Transverse colon (tissue), 4 donors: Measurements from ENCODE around the gene GLIS2. TPM values are rescaled to one million over a fixed set of nuclear protein-coding genes. Genes with fewer than 3 reads are reported as not detected.

ENCODE experiments used
- DNase-seq: peaks from one replicate; pipeline ENCODE4 v3.0.0-alpha.2; 2019
- H3K27ac ChIP-seq, 4 donors: fragments of 200-600 bp; sonication (generic); 2 replicates each; pipeline ENCODE4 v1.5.1; 2016 to 2018; ENCODE audit warnings: inconsistent platforms in 4 of 4
- H3K27me3 ChIP-seq: fragments of 200-600 bp; sonication (generic); 2 replicates; pipeline ENCODE4 v1.5.1; 2017; ENCODE audit warnings: inconsistent platforms
- H3K36me3 ChIP-seq, 4 donors: fragments of 200-600 bp; sonication (generic); 2 replicates each; pipeline ENCODE4 v1.5.1; 2017 to 2019; ENCODE audit warnings: inconsistent platforms in 4 of 4
- H3K4me1 ChIP-seq, 4 donors: fragments of 200-600 bp; sonication (generic); 2 replicates each; pipeline ENCODE4 v1.5.1; 2017 to 2020; ENCODE audit warnings: inconsistent platforms in 4 of 4
- H3K4me3 ChIP-seq, 4 donors: fragments of 200-600 bp; sonication (generic); 1 replicate in 1 of 4; 2 replicates in 3 of 4; pipeline versions ENCODE4 v1.5.1 to v1.6.1; 2017 to 2019; ENCODE audit warnings: inconsistent platforms in 4 of 4
- H3K9me3 ChIP-seq, 2 donors: fragments of 200-600 bp; sonication (generic); 2 replicates each; pipeline ENCODE4 v1.5.1; 2017 to 2019; ENCODE audit warnings: inconsistent platforms in 2 of 2
- EP300 ChIP-seq: sonication (generic); formaldehyde crosslinking; IDR thresholded peaks from one replicate; pipeline ENCODE4 v1.6.1; 2017; ENCODE audit warnings: antibody characterized with exemption, low read depth
- POLR2A ChIP-seq: fragments of 450-650 bp; IDR thresholded peaks from one replicate; pipeline ENCODE4 v1.6.1; 2016; ENCODE audit warnings: antibody characterized with exemption, mild to moderate bottlenecking, moderate library complexity
- POLR2AphosphoS5 ChIP-seq, 3 donors: sonication (generic); formaldehyde crosslinking; IDR thresholded peaks; one replicate each; pipeline ENCODE4 v1.6.1; 2016; ENCODE audit warnings: antibody characterized with exemption in 3 of 3
- WGBS, 2 donors: methylation state at CpG; one replicate each; pipeline ENCODE4 v1.1.5; 2018; ENCODE audit warnings: low coverage in 1 of 2; 5-methylcytosine and 5-hydroxymethylcytosine counted together
- in situ Hi-C, 4 donors: fragments of 200-750 bp; cut with MboI; loops; one replicate each; pipeline versions ENCODE4 v1.15.0 to v1.15.1; 2017; ENCODE audit warnings: low sequenced_read_pairs in 3 of 4, low pct_ligation_motif_present in 1 of 4, low pct_unique_long_range_greater_than_20kb in 1 of 4
- intact Hi-C: fragments of 100-400 bp; cut with DNase I; formaldehyde crosslinking; loops from one replicate; pipeline ENCODE4 v1.15.1; 2023; ENCODE audit warnings: low total_unique reads
- total RNA-seq, 4 donors: library from RNA; depleted of rRNA; stranded (reverse); fragments of >200 nt; gene quantifications; one replicate each; pipeline ENCODE4 v1.1.0, GENCODE V29; 2016
- TF ChIP-seq, protein P1 (sequence below), 5 experiments: fragments of 200-600 bp in 3 of 5; fragments of 450-650 bp in 2 of 5; sonication (generic) in 3 of 5; IDR thresholded peaks; 1 replicate in 2 of 5; 2 replicates in 3 of 5; pipeline ENCODE4 v1.5.1; 2016 to 2017; ENCODE audit warnings: antibody characterized with exemption in 5 of 5, inconsistent platforms in 3 of 5, mild to moderate bottlenecking in 2 of 5, moderate library complexity in 1 of 5

The GLIS2 gene
- total RNA-seq, 4 donors from 2014 or later = 0.68 to 5.0 (median 1.8) TPM

GRCh38 chr16:4378161-4378666 is 62.3 kb downstream of the GLIS2 start:
- no peak for DNase-seq
- in situ Hi-C loops = no loop called here
- H3K27me3 ChIP-seq = no peaks in the 10 kb centered on the region
- H3K27ac ChIP-seq = peak overlapping the region in 3 of 4 donors; percentile 83 to 92 (median 83)
- TF ChIP-seq, protein P1, sequence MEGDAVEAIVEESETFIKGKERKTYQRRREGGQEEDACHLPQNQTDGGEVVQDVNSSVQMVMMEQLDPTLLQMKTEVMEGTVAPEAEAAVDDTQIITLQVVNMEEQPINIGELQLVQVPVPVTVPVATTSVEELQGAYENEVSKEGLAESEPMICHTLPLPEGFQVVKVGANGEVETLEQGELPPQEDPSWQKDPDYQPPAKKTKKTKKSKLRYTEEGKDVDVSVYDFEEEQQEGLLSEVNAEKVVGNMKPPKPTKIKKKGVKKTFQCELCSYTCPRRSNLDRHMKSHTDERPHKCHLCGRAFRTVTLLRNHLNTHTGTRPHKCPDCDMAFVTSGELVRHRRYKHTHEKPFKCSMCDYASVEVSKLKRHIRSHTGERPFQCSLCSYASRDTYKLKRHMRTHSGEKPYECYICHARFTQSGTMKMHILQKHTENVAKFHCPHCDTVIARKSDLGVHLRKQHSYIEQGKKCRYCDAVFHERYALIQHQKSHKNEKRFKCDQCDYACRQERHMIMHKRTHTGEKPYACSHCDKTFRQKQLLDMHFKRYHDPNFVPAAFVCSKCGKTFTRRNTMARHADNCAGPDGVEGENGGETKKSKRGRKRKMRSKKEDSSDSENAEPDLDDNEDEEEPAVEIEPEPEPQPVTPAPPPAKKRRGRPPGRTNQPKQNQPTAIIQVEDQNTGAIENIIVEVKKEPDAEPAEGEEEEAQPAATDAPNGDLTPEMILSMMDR (IDR thresholded peaks at IDR 0.05) = no peak
- TF ChIP-seq POLR2A (no peak), EP300 (no peak), POLR2AphosphoS5 (IDR thresholded peaks at IDR 0.05) (no peak)
- no peak overlapping the region for H3K4me3 ChIP-seq
- peaks cover 21 to 53% (median 35%) of the 10 kb centered on the region in 4 donors for H3K4me1 ChIP-seq
- WGBS, 2 donors = 75% methylated on average over 15 of the region's 15 CpGs; no CpG with 5 or more reads in 1 of the 2 donors
- no peaks in the 10 kb centered on the region for H3K9me3 ChIP-seq
- no peaks in the 10 kb centered on the region for H3K36me3 ChIP-seq
- intact Hi-C loops = no loop called here

GRCh38 chr16:4378999-4379690 is 63.3 kb downstream of the GLIS2 start:
- no peaks in the 10 kb centered on the region for H3K9me3 ChIP-seq
- 93% methylated on average over 11 of the region's 21 CpGs; no CpG with 5 or more reads in 1 of the 2 donors for WGBS, 2 donors
- intact Hi-C loops = no loop called here

DNA sequence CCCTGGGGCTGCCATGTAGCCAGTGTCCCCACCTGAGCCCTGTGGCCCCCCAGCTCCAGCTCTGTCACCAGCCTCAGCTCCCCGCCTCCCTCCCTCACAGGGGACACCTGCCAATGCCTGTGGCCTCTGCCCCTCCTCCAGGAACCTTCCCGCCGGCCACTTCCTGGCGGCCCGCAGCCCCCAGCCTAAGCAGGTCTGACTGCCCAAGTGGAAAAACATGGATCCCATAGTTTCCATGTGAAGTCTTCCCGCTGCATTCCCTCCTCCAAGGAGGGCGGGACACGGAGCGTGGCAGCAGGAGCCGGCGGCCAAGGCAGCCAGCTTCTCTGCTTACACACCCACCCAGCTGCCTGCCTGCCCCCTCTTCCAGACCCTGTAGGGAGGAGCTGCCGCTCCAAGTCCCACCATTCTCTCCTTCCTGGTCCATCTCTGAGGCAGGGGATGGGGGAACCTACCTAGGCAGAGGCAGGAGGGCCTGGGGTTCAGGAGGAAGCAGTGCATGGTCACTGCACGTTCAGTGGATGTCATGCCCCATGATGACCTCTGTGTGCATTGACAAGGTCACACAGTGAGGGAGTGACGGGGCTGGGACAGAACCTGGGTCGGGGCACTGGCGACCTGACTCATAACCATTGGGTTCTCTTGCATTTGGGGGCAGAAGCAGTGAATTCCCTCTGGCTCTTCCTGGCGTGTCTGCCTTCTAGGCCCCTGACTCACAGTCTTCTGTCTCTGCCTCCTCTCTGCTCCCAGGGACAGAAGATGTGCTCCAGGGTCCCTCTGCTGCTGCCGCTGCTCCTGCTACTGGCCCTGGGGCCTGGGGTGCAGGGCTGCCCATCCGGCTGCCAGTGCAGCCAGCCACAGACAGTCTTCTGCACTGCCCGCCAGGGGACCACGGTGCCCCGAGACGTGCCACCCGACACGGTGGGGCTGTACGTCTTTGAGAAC is 64.5 kb downstream of the GLIS2 start:
- in situ Hi-C loops = no loop called here
- DNase-seq = no peak
- no peaks in the 10 kb centered on the region for H3K27me3 ChIP-seq
- no peaks in the 10 kb centered on the region for H3K36me3 ChIP-seq
- H3K27ac ChIP-seq = peak overlapping the region in 1 of 4 donors; percentile 17
- TF ChIP-seq, protein P1 (IDR thresholded peaks at IDR 0.05) = no peak
- no peak for TF ChIP-seq EP300
- TF ChIP-seq POLR2AphosphoS5 (IDR thresholded peaks at IDR 0.05) = no peak
- no peak for TF ChIP-seq POLR2A
- intact Hi-C loops = no loop called here
- WGBS, 2 donors = 85% methylated on average over 25 of the region's 26 CpGs; no CpG with 5 or more reads in 1 of the 2 donors
- no peaks in the 10 kb centered on the region for H3K9me3 ChIP-seq
- H3K4me1 ChIP-seq = peaks cover 10 to 32% (median 21%) of the 10 kb centered on the region in 4 donors
- no peak overlapping the region for H3K4me3 ChIP-seq

More at GRCh38 chr16:4378999-4379690, 63.3 kb downstream of the GLIS2 start:
- Histone ChIP-seq H3K36me3 (no peaks in the 10 kb centered on the region), H3K27ac (peak overlapping the region in 3 of 4 donors; percentile 27 to 92 (median 83)), H3K27me3 (no peaks in the 10 kb centered on the region), H3K4me1 (peaks cover 16 to 44% (median 27%) of the 10 kb centered on the region in 4 donors), H3K4me3 (no peak overlapping the region)
- in situ Hi-C loops = no loop called here
- TF ChIP-seq POLR2A (no peak), POLR2AphosphoS5 (IDR thresholded peaks at IDR 0.05) (no peak), EP300 (no peak)
- TF ChIP-seq, protein P1 (IDR thresholded peaks at IDR 0.05) = no peak
- DNase-seq = no peak
